GM10266 (cell line): ENCODE measurements around the gene POLR1C.

Experiments
- DNase-seq: peaks from one replicate; pipeline ENCODE4 v3.0.0; 2012; ENCODE audit errors: extremely low spot score
- TF ChIP-seq, protein P1 (sequence below): IDR thresholded peaks from 2 replicates; pipeline ENCODE4 v1.5.1; 2012; ENCODE audit warnings: mild to moderate bottlenecking, low read depth; ENCODE audit not compliant: control insufficient read depth, insufficient read depth; ENCODE audit errors: missing control alignments

POLR1C gene

DNA sequence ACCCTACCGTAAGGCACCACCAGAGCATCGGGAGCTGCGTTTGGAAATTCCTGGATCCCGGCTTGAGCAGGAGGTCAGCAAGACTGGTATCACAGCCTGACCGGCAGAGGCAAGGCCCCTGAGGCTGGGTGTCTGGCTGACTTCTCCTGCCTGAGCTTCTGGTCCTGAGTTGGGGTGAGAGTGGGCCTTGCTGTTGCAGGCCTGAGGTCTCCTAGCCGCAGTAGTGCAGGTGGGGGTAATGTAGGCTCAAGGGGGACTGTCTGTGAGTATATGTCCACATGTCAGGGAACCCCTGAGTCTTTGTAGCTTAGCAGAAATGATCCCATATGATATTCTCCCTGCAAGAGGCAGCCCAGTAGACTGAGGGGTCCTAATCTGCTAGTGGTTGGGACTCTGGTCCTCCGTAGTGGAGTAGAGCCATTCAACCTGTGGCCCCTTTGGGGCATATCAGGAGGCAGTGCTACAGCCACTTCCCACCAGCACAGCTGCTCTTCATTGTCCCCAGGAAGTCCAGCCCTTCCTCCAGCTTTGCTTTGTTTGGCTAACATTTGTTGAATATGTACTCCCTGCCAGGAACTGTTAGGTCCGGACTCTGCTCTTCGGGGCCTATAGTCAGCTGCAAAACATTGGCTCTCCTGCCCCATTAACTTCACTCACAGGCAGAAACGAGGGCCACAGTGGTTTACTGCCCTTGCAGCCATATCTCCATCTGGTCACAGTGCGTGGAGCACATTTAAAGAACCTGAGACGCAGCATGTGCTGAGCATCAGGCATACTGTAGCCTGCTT is 17.7 kb upstream of the POLR1C start:
- no peak for DNase-seq
- TF ChIP-seq, protein P1, sequence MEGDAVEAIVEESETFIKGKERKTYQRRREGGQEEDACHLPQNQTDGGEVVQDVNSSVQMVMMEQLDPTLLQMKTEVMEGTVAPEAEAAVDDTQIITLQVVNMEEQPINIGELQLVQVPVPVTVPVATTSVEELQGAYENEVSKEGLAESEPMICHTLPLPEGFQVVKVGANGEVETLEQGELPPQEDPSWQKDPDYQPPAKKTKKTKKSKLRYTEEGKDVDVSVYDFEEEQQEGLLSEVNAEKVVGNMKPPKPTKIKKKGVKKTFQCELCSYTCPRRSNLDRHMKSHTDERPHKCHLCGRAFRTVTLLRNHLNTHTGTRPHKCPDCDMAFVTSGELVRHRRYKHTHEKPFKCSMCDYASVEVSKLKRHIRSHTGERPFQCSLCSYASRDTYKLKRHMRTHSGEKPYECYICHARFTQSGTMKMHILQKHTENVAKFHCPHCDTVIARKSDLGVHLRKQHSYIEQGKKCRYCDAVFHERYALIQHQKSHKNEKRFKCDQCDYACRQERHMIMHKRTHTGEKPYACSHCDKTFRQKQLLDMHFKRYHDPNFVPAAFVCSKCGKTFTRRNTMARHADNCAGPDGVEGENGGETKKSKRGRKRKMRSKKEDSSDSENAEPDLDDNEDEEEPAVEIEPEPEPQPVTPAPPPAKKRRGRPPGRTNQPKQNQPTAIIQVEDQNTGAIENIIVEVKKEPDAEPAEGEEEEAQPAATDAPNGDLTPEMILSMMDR: no peak

GRCh38 chr6:43500921-43501320 is 16.0 kb upstream of the POLR1C start:
- DNase-seq: no peak
- TF ChIP-seq, protein P1: no peak

DNA sequence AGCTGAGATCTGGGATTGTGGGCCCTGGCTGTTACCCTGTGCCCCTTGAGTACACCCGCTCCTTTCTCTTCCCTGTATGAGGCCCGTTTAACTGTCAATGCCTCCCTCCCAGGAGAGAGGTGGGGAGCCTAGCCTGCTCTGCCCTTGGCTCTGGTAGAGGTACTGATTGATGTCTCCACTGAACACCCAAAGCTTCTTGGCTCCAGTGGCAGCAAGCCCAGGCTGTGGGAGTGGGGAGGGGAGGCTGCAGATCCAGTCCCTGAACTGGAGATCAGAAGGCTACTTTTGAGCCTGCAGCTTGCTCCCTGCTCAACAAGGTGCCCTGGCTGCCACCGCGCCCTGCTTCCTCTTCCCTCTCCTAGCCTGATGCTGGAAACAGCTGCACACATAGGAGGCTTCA is 14.2 kb upstream of the POLR1C start:
- TF ChIP-seq, protein P1: no peak
- no peak for DNase-seq

GRCh38 chr6:43503443-43503842 is 13.4 kb upstream of the POLR1C start:
- TF ChIP-seq, protein P1: no peak
- DNase-seq: no peak

GRCh38 chr6:43504756-43505593 is 11.9 kb upstream of the POLR1C start:
- DNase-seq: no peak
- TF ChIP-seq, protein P1: no peak

DNA sequence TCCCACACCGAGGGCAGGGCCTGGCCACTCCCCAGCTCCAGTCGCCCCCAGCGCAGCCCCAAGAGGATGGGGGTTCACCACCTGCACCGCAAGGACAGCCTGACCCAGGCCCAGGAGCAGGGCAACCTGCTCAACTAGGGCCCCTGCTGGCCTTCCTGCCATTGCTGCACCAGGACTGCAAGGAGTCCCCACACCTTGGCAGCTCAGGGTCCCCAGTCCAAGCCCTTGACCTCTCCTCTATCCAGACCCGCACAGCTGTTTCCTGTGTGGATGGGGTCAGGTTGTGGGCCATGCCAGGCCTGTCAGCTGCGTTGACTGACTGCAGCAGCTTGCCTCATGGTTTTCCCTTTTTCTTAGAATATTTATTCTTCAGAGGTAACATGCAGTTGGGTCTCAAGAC is 11.2 kb upstream of the POLR1C start:
- DNase-seq: no peak
- TF ChIP-seq, protein P1: no peak

GRCh38 chr6:43506171-43506570 is 10.7 kb upstream of the POLR1C start:
- TF ChIP-seq, protein P1: no peak
- DNase-seq: no peak
